H1 (cell line): ENCODE results near the gene ERC1. TPM values are rescaled to one million over a fixed set of nuclear protein-coding genes. Genes with fewer than 3 reads are reported as not detected.

Source experiments
- CBX5 ChIP-seq: fragments of 300-800, 300-1000 bp; sonication (generic); IDR thresholded peaks from 2 replicates; pipeline ENCODE4 v1.7.1; 2016; ENCODE audit warnings: antibody characterized with exemption, low read length, low read depth
- CHD1 ChIP-seq: IDR thresholded peaks from 2 replicates; pipeline ENCODE4 v1.6.1; 2012; ENCODE audit warnings: low read depth, low read length, improper control_type of control experiment
- HDAC6 ChIP-seq: IDR thresholded peaks from one replicate; pipeline ENCODE4 v1.7.1; 2012; ENCODE audit warnings: low read depth, mild to moderate bottlenecking, inconsistent platforms, low read length, moderate library complexity
- TAF7 ChIP-seq: optimal IDR thresholded peaks from 2 replicates; pipeline ENCODE3; 2011; ENCODE audit warnings: low read depth, mild to moderate bottlenecking, inconsistent platforms, low read length, moderate library complexity, borderline replicate concordance
- polyA plus RNA-seq, 7 experiments: library from polyadenylated mRNA; depleted of rRNA in 3 of 7; stranded (reverse) in 5 of 7; unstranded in 2 of 7; fragments of >200 nt in 5 of 7; fragments of 200-250 nt in 2 of 7; gene quantifications; 1 replicate in 5 of 7; 2 replicates in 1 of 7; 4 replicates in 1 of 7; pipeline versions ENCODE4 v1.2.1 to v1.2.3, GENCODE V29; 2011 to 2013; ENCODE audit warnings: missing spikeins in 2 of 7, mixed read lengths in 2 of 7
- total RNA-seq: library from RNA; stranded (reverse); fragmentation: NEBNext Ultra II Directional; extraction: Animal tissue kit (Norgen Biotek cat#: 25700); gene quantifications from 2 replicates; pipeline ENCODE4 v1.2.1, GENCODE V29; 2021

Gene ERC1
- total and polyA plus RNA-seq, 2 of the 8 experiments (the other 6 are each of a cell fraction or from before 2014, with no cell fraction given), result 7.8 to 45.7 TPM

DNA sequence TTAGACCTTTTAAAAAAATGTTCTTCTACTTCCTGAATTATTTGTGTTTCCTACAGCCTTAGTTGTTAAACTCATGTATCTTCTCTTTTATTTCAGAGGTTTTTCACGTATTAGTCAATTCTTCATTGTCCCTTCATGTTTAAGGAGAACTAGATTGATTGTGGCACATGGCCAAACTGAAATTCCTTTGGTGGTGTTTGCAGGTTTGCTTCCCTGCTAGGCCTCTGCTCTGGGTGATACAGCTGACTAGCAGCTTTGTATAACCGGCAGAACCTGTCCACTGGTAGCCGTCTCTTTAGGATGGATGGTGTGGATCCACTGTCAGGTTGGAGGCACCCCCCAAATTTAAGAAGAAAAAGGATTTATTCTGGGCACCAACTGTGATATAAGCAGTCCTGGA is 341.3 kb downstream of the ERC1 start (continued):
- TF ChIP-seq TAF7 (no peak), HDAC6 (no peak), CBX5 (no peak), CHD1 (no peak)
